ENCODE data around the gene MOV10.
"Not testable (repeated sequence)": the region's sequence is repeated elsewhere in the genome, so short reads cannot be mapped to it uniquely, and the experiment has no call there.

MOV10 gene

GRCh38 chr1:112638110-112638428 lies 36.4 kb upstream of the MOV10 start:
- H3K9me3 ChIP-seq (replicated peaks; ENCODE audit: low read length), result no peaks in the 10 kb centered on the region
- H3K36me3 ChIP-seq (ENCODE audit: insufficient read depth, low read length), result peaks cover 4% of the 10 kb centered on the region
- no peaks in the 10 kb centered on the region for H3K27me3 ChIP-seq (ENCODE audit: control insufficient read depth, insufficient read depth, low read length)
- H3K9ac ChIP-seq (ENCODE audit: low read depth, low read length), result no peak overlapping the region
- H3K4me3 ChIP-seq (ENCODE audit: low read length), result no peak overlapping the region
- H3K4me1 ChIP-seq (ENCODE audit: control insufficient read depth, insufficient read depth, low read length), result peaks cover 26% of the 10 kb centered on the region
- H3K4me2 ChIP-seq (ENCODE audit: low read length), result no peak overlapping the region

- H3K4me2 ChIP-seq (ENCODE audit: low read length); H3K27me3 ChIP-seq (ENCODE audit: control insufficient read depth, insufficient read depth, low read length); H3K9me3 ChIP-seq (replicated peaks; ENCODE audit: low read length); H3K9ac ChIP-seq (ENCODE audit: low read depth, low read length); H3K4me3 ChIP-seq (ENCODE audit: low read length): not testable (repeated sequence)
- Histone ChIP-seq H3K36me3 (ENCODE audit: insufficient read depth, low read length) (peaks cover 10% of the 10 kb centered on the region), H3K4me1 (ENCODE audit: control insufficient read depth, insufficient read depth, low read length) (peaks cover 25% of the 10 kb centered on the region)
Measured at GRCh38 chr1:112640437-112640836, 34.0 kb upstream of the MOV10 start.

GRCh38 chr1:112643080-112643479 lies 31.4 kb upstream of the MOV10 start:
- H3K9me3 ChIP-seq (replicated peaks; ENCODE audit: low read length), result no peaks in the 10 kb centered on the region
- no peaks in the 10 kb centered on the region for H3K4me1 ChIP-seq (ENCODE audit: control insufficient read depth, insufficient read depth, low read length)
- no peak overlapping the region for H3K4me3 ChIP-seq (ENCODE audit: low read length)
- H3K9ac ChIP-seq (ENCODE audit: low read depth, low read length), result no peak overlapping the region
- H3K4me2 ChIP-seq (ENCODE audit: low read length), result no peak overlapping the region
- no peaks in the 10 kb centered on the region for H3K27me3 ChIP-seq (ENCODE audit: control insufficient read depth, insufficient read depth, low read length)
- peaks cover 20% of the 10 kb centered on the region for H3K36me3 ChIP-seq (ENCODE audit: insufficient read depth, low read length)

- H3K4me2 ChIP-seq (ENCODE audit: low read length), result no peak overlapping the region
- H3K27me3 ChIP-seq (ENCODE audit: control insufficient read depth, insufficient read depth, low read length), result no peaks in the 10 kb centered on the region
- peaks cover 51% of the 10 kb centered on the region for H3K36me3 ChIP-seq (ENCODE audit: insufficient read depth, low read length)
- H3K4me1 ChIP-seq (ENCODE audit: control insufficient read depth, insufficient read depth, low read length), result no peaks in the 10 kb centered on the region
- no peak overlapping the region for H3K9ac ChIP-seq (ENCODE audit: low read depth, low read length)
- H3K4me3 ChIP-seq (ENCODE audit: low read length), result no peak overlapping the region
- no peaks in the 10 kb centered on the region for H3K9me3 ChIP-seq (replicated peaks; ENCODE audit: low read length)
Measured at GRCh38 chr1:112646225-112646624, 28.2 kb upstream of the MOV10 start.

GRCh38 chr1:112651205-112651604 lies 23.3 kb upstream of the MOV10 start:
- H3K9ac ChIP-seq (ENCODE audit: low read depth, low read length), result no peak overlapping the region
- no peaks in the 10 kb centered on the region for H3K27me3 ChIP-seq (ENCODE audit: control insufficient read depth, insufficient read depth, low read length)
- no peaks in the 10 kb centered on the region for H3K4me1 ChIP-seq (ENCODE audit: control insufficient read depth, insufficient read depth, low read length)
- H3K4me3 ChIP-seq (ENCODE audit: low read length), result no peak overlapping the region
- H3K36me3 ChIP-seq (ENCODE audit: insufficient read depth, low read length), result peaks cover 64% of the 10 kb centered on the region
- no peak overlapping the region for H3K4me2 ChIP-seq (ENCODE audit: low read length)
- no peaks in the 10 kb centered on the region for H3K9me3 ChIP-seq (replicated peaks; ENCODE audit: low read length)

GRCh38 chr1:112665857-112666256 lies 8.6 kb upstream of the MOV10 start:
- Histone ChIP-seq H3K9me3 (replicated peaks; ENCODE audit: low read length) (no peaks in the 10 kb centered on the region), H3K4me2 (ENCODE audit: low read length) (no peak overlapping the region), H3K9ac (ENCODE audit: low read depth, low read length) (no peak overlapping the region), H3K4me1 (ENCODE audit: control insufficient read depth, insufficient read depth, low read length) (no peaks in the 10 kb centered on the region), H3K27me3 (ENCODE audit: control insufficient read depth, insufficient read depth, low read length) (no peaks in the 10 kb centered on the region), H3K36me3 (ENCODE audit: insufficient read depth, low read length) (peaks cover 80% of the 10 kb centered on the region), H3K4me3 (ENCODE audit: low read length) (no peak overlapping the region)

GRCh38 chr1:112666946-112667345 lies 7.5 kb upstream of the MOV10 start:
- Histone ChIP-seq H3K4me1 (ENCODE audit: control insufficient read depth, insufficient read depth, low read length) (no peaks in the 10 kb centered on the region), H3K36me3 (ENCODE audit: insufficient read depth, low read length) (peaks cover 80% of the 10 kb centered on the region), H3K4me2 (ENCODE audit: low read length) (no peak overlapping the region), H3K9ac (ENCODE audit: low read depth, low read length) (no peak overlapping the region), H3K27me3 (ENCODE audit: control insufficient read depth, insufficient read depth, low read length) (no peaks in the 10 kb centered on the region), H3K4me3 (ENCODE audit: low read length) (no peak overlapping the region), H3K9me3 (replicated peaks; ENCODE audit: low read length) (no peaks in the 10 kb centered on the region)

GRCh38 chr1:112672009-112672408 lies 2.5 kb upstream of the MOV10 start:
- no peak overlapping the region for H3K9ac ChIP-seq (ENCODE audit: low read depth, low read length)
- no peaks in the 10 kb centered on the region for H3K27me3 ChIP-seq (ENCODE audit: control insufficient read depth, insufficient read depth, low read length)
- no peak overlapping the region for H3K4me3 ChIP-seq (ENCODE audit: low read length)
- H3K4me2 ChIP-seq (ENCODE audit: low read length), result no peak overlapping the region
- peaks cover 22% of the 10 kb centered on the region for H3K4me1 ChIP-seq (ENCODE audit: control insufficient read depth, insufficient read depth, low read length)
- H3K9me3 ChIP-seq (replicated peaks; ENCODE audit: low read length), result no peaks in the 10 kb centered on the region
- H3K36me3 ChIP-seq (ENCODE audit: insufficient read depth, low read length), result peaks cover 45% of the 10 kb centered on the region

GRCh38 chr1:112672842-112673241 lies 1.6 kb upstream of the MOV10 start:
- Histone ChIP-seq H3K36me3 (ENCODE audit: insufficient read depth, low read length) (peaks cover 37% of the 10 kb centered on the region), H3K4me3 (ENCODE audit: low read length) (no peak overlapping the region), H3K4me1 (ENCODE audit: control insufficient read depth, insufficient read depth, low read length) (peaks cover 22% of the 10 kb centered on the region), H3K27me3 (ENCODE audit: control insufficient read depth, insufficient read depth, low read length) (no peaks in the 10 kb centered on the region), H3K9me3 (replicated peaks; ENCODE audit: low read length) (no peaks in the 10 kb centered on the region), H3K9ac (ENCODE audit: low read depth, low read length) (no peak overlapping the region), H3K4me2 (ENCODE audit: low read length) (no peak overlapping the region)

GRCh38 chr1:112673592-112674439 lies 643 bp upstream of the MOV10 start:
- Histone ChIP-seq H3K9me3 (replicated peaks; ENCODE audit: low read length) (no peaks in the 10 kb centered on the region), H3K36me3 (ENCODE audit: insufficient read depth, low read length) (peaks cover 35% of the 10 kb centered on the region), H3K9ac (ENCODE audit: low read depth, low read length) (peak overlapping the region; percentile 86), H3K27me3 (ENCODE audit: control insufficient read depth, insufficient read depth, low read length) (no peaks in the 10 kb centered on the region), H3K4me3 (ENCODE audit: low read length) (peak overlapping the region; percentile 80), H3K4me1 (ENCODE audit: control insufficient read depth, insufficient read depth, low read length) (peaks cover 22% of the 10 kb centered on the region), H3K4me2 (ENCODE audit: low read length) (peak overlapping the region; percentile 93)

GRCh38 chr1:112674986-112675727 lies 698 bp downstream of the MOV10 start:
- H3K4me3 ChIP-seq (ENCODE audit: low read length), result peak overlapping the region; percentile 80
- H3K9me3 ChIP-seq (replicated peaks; ENCODE audit: low read length), result no peaks in the 10 kb centered on the region

More at GRCh38 chr1:112674986-112675727, 698 bp downstream of the MOV10 start:
- peak overlapping the region; percentile 93 for H3K4me2 ChIP-seq (ENCODE audit: low read length)
- peaks cover 21% of the 10 kb centered on the region for H3K36me3 ChIP-seq (ENCODE audit: insufficient read depth, low read length)
- H3K27me3 ChIP-seq (ENCODE audit: control insufficient read depth, insufficient read depth, low read length), result no peaks in the 10 kb centered on the region
- H3K4me1 ChIP-seq (ENCODE audit: control insufficient read depth, insufficient read depth, low read length), result peaks cover 22% of the 10 kb centered on the region
- peak overlapping the region; percentile 86 for H3K9ac ChIP-seq (ENCODE audit: low read depth, low read length)

Data from skeletal muscle satellite cell (primary cell).